Ascending aorta (tissue), 2 donors: ENCODE results near the gene SYNPO2. TPM values are rescaled to one million over a fixed set of nuclear protein-coding genes. Genes with fewer than 3 reads are reported as not detected.

Experiments
- DNase-seq, 2 donors: peaks; one replicate each; pipeline ENCODE4 v3.0.0-alpha.2; 2019; ENCODE audit warnings: low spot score in 2 of 2
- H3K27ac ChIP-seq, 2 donors: fragments of 200-600 bp; sonication (generic); one replicate each; pipeline ENCODE4 v1.5.1; 2016 to 2017; ENCODE audit warnings: mild to moderate bottlenecking in 1 of 2
- H3K27me3 ChIP-seq: fragments of 200-600 bp; sonication (generic); one replicate; pipeline ENCODE4 v1.5.1; 2017
- H3K36me3 ChIP-seq, 2 donors: fragments of 200-600 bp; sonication (generic); one replicate each; pipeline ENCODE4 v1.5.1; 2016
- H3K4me1 ChIP-seq, 2 donors: fragments of 200-600 bp; sonication (generic); one replicate each; pipeline ENCODE4 v1.5.1; 2016 to 2017; ENCODE audit warnings: mild to moderate bottlenecking in 1 of 2
- H3K4me3 ChIP-seq, 2 donors: fragments of 200-600 bp; sonication (generic); one replicate each; pipeline ENCODE4 v1.5.1; 2016 to 2017; ENCODE audit warnings: mild to moderate bottlenecking in 1 of 2
- H3K9me3 ChIP-seq, 2 donors: fragments of 200-600 bp; sonication (generic); one replicate each; pipeline ENCODE4 v1.5.1; 2016
- CTCF ChIP-seq, 3 experiments: fragments of 200-600 bp in 2 of 3; fragments of 450-650 bp in 1 of 3; sonication (generic) in 2 of 3; IDR thresholded peaks; one replicate each; pipeline ENCODE4 v1.5.1; 2016 to 2019; ENCODE audit warnings: antibody characterized with exemption in 3 of 3, mild to moderate bottlenecking in 1 of 3, moderate library complexity in 1 of 3
- intact Hi-C: fragments of 100-400 bp; cut with DNase I; formaldehyde crosslinking; loops from one replicate; pipeline ENCODE4 v1.15.1; 2023
- total RNA-seq: library from RNA; depleted of rRNA; stranded (reverse); fragments of >200 nt; gene quantifications from one replicate; pipeline ENCODE4 v1.1.0, GENCODE V29; 2016

SYNPO2 gene
- total RNA-seq, 1 donor from 2014 or later: 178 TPM

DNA sequence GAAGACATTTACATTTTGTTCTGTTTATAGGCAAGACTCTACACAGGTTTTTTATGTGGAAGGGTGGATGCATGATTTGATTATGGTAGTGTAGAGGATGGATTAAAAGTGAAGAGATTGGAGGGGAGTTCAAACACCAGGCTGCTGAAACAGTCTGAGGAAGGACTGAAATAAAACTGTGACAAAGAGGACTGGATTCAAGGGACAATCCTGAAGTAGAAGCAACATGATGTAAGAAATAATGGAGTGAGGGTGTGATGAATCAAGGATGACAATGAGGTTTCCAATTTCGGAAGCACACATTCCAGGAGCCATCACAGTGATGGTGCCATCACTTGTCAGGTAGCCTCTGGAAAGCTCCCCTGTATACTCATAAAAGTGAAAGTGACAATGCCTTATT lies 103.5 kb downstream of the SYNPO2 start:
- no peaks in the 10 kb centered on the region for H3K27me3 ChIP-seq
- no peak for TF ChIP-seq CTCF (IDR thresholded peaks at IDR 0.05)
- DNase-seq: no peak
- H3K9me3 ChIP-seq: no peaks in the 10 kb centered on the region
- H3K4me3 ChIP-seq: no peak overlapping the region
- intact Hi-C loops: no loop called here
- H3K27ac ChIP-seq: peak overlapping the region; percentile 94 to 95
- peaks cover 8 to 39% of the 10 kb centered on the region in 2 donors for H3K4me1 ChIP-seq
- H3K36me3 ChIP-seq: peaks cover 0 to 5% of the 10 kb centered on the region in 2 donors

DNA sequence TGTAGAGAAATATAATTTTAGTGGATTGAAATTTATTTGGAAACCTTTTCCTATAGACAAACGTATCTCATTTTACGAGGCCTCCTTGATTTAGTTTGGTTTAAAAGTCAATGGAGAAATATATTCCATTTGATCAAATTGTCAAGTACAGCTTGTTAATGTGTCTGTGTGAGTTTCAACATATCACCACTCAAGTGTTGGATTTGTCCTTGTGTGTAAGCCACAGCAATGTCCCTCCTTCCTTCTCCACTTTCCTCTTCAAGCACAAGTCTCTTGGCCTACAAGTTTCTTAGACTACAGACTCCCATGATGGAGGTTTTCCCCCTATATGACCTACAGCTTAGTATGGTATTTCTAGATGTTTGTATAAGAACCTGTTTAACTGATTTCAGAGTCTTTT lies 104.7 kb downstream of the SYNPO2 start:
- Histone ChIP-seq H3K27ac (peak overlapping the region; percentile 94 to 95), H3K27me3 (no peaks in the 10 kb centered on the region), H3K36me3 (peaks cover 0 to 5% of the 10 kb centered on the region in 2 donors), H3K9me3 (no peaks in the 10 kb centered on the region), H3K4me1 (peaks cover 8 to 31% of the 10 kb centered on the region in 2 donors), H3K4me3 (no peak overlapping the region)
- intact Hi-C loops: no loop called here
- no peak for DNase-seq
- no peak for TF ChIP-seq CTCF (IDR thresholded peaks at IDR 0.05)

DNA sequence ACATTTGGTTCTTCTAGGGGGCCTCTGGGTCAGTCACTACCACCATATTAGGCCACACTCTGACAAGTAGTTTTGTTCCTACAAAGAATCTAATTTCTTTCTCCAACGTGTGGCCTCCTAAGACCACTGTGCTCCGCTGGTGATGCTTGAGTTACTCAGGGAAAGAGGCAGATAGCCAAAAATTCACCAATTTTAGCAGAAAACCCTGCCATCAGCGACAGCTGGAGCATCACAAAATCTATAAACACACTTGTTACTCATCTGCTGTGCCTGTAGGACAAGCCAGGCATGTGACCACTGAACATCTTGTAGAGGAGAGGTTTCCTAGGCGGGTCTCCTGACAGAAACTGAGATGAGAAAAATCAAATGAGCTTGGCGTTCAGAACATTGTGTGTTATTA lies 105.4 kb downstream of the SYNPO2 start:
- Histone ChIP-seq H3K27me3 (no peaks in the 10 kb centered on the region), H3K4me1 (peaks cover 9 to 31% of the 10 kb centered on the region in 2 donors), H3K9me3 (no peaks in the 10 kb centered on the region), H3K4me3 (no peak overlapping the region), H3K27ac (peak overlapping the region; percentile 94 to 95), H3K36me3 (peaks cover 0 to 5% of the 10 kb centered on the region in 2 donors)
- intact Hi-C loops: no loop called here
- DNase-seq: peak in 1 of 2 donors; percentile 61
- no peak for TF ChIP-seq CTCF (IDR thresholded peaks at IDR 0.05)

- H3K4me3 ChIP-seq: no peak overlapping the region
- intact Hi-C loops: loop anchor here (2.0 kb wide), 1 partner anchor 43 kb away; no protein-coding TSS in a partner anchor
- no peaks in the 10 kb centered on the region for H3K9me3 ChIP-seq
- TF ChIP-seq CTCF (IDR thresholded peaks at IDR 0.05): no peak
- DNase-seq: no peak
- H3K4me1 ChIP-seq: peaks cover 9 to 33% of the 10 kb centered on the region in 2 donors
- peaks cover 0 to under 1% of the 10 kb centered on the region in 2 donors for H3K36me3 ChIP-seq
- H3K27ac ChIP-seq: peak overlapping the region; percentile 94 to 95
- no peaks in the 10 kb centered on the region for H3K27me3 ChIP-seq
These were observed 107.2 kb downstream of the SYNPO2 start for GRCh38 chr4:118995693-118996391.

DNA sequence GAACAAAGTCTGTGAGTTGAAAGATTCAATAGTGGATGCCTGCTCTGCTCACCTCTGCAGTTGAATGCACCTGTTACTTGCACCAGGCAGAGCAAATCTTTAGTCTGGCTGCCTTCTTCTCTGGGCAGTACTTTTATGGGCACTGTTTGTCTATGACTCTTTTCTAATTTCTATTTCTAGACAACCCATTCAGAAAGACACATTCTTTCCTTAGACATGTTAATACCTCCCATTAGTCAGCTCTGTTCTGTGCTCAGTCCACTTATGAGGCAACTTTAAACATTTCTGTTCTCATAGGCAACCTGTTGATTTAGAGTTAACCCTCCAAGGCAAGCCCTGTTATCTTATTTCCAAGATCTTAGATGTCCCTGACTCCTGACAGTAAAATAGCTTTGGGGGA lies 108.9 kb downstream of the SYNPO2 start:
- Histone ChIP-seq H3K36me3 (no peaks in the 10 kb centered on the region), H3K27ac (peak overlapping the region; percentile 94 to 95), H3K9me3 (no peaks in the 10 kb centered on the region), H3K4me1 (peaks cover 9 to 37% of the 10 kb centered on the region in 2 donors), H3K4me3 (peak overlapping the region in 1 of 2 donors; percentile 26), H3K27me3 (no peaks in the 10 kb centered on the region)
- DNase-seq: no peak
- intact Hi-C loops: loop anchor here (2.0 kb wide), 1 partner anchor 41 kb away; no protein-coding TSS in a partner anchor
- no peak for TF ChIP-seq CTCF (IDR thresholded peaks at IDR 0.05)
